GM03348 (cell line): ENCODE data around the gene CLTC.
A peak's percentile ranks its signal among the peaks of the same experiment; 100 is the strongest.
"Not testable (repeated sequence)": the region's sequence is repeated elsewhere in the genome, so short reads cannot be mapped to it uniquely, and the experiment has no call there.

Experiments
- DNase-seq: peaks from one replicate; pipeline ENCODE4 v3.0.0; 2012; ENCODE audit warnings: low spot score

CLTC gene

GRCh38 chr17:59619298-59620063 lies at the start of gene CLTC:
Gene CLTC, plus strand, starts transcription at chr17:59619895. Its CDS starts 237 bp downstream, at chr17:59620132.
- DNase-seq: peak; percentile 94

- peak; percentile 36 for DNase-seq
These were observed 47.3 kb upstream of the CLTC start for GRCh38 chr17:59572301-59572924.

GRCh38 chr17:59584168-59584567 lies 35.5 kb upstream of the CLTC start:
- not testable (repeated sequence) for DNase-seq

- DNase-seq: no peak
These were observed 19.5 kb upstream of the CLTC start for GRCh38 chr17:59600169-59600568.

GRCh38 chr17:59601130-59601529 lies 18.6 kb upstream of the CLTC start:
- DNase-seq: no peak

GRCh38 chr17:59607061-59607460 lies 12.6 kb upstream of the CLTC start:
- DNase-seq: no peak

- no peak for DNase-seq
These were observed 11.8 kb upstream of the CLTC start for GRCh38 chr17:59607817-59608403.

- DNase-seq: no peak
These were observed 8.2 kb upstream of the CLTC start for GRCh38 chr17:59611503-59611902.

GRCh38 chr17:59616253-59616920 lies 3.3 kb upstream of the CLTC start:
- no peak for DNase-seq

GRCh38 chr17:59617156-59617732 lies 2.5 kb upstream of the CLTC start:
- DNase-seq: no peak

GRCh38 chr17:59619035-59619297 lies 729 bp upstream of the CLTC start:
- DNase-seq: no peak

GRCh38 chr17:59620064-59620359 lies 317 bp downstream of the CLTC start:
- DNase-seq: no peak

- peak; percentile 61 for DNase-seq
These were observed 994 bp downstream of the CLTC start for GRCh38 chr17:59620518-59621259.

GRCh38 chr17:59621771-59622170 lies 2.1 kb downstream of the CLTC start:
- DNase-seq: no peak

GRCh38 chr17:59623151-59623550 lies 3.5 kb downstream of the CLTC start:
- no peak for DNase-seq

- DNase-seq: no peak
These were observed 7.1 kb downstream of the CLTC start for GRCh38 chr17:59626756-59627155.

- DNase-seq: no peak
These were observed 7.6 kb downstream of the CLTC start for GRCh38 chr17:59627274-59627673.

- DNase-seq: no peak
These were observed 8.1 kb downstream of the CLTC start for GRCh38 chr17:59627770-59628171.

GRCh38 chr17:59629174-59629573 lies 9.5 kb downstream of the CLTC start:
- no peak for DNase-seq

GRCh38 chr17:59631276-59631675 lies 11.6 kb downstream of the CLTC start:
- no peak for DNase-seq

GRCh38 chr17:59632398-59632797 lies 12.7 kb downstream of the CLTC start:
- DNase-seq: no peak

GRCh38 chr17:59633658-59634359 lies 14.1 kb downstream of the CLTC start:
- DNase-seq: no peak
